ENCODE results near the gene CBX8. TPM values are rescaled to one million over a fixed set of nuclear protein-coding genes. Genes with fewer than 3 reads are reported as not detected.
A peak's percentile ranks its signal among the peaks of the same experiment; 100 is the strongest.

Gene CBX8
- total and polyA plus RNA-seq, 2 of the 13 experiments (the other 11 are each of a cell fraction or from before 2014, with no cell fraction given): 0.34 to 12.6 TPM

- TF ChIP-seq ZXDC (CRISPR knock-in tag; IDR thresholded peaks at IDR 0.05) (peak; percentile 44), ZFX (CRISPR knock-in tag; IDR thresholded peaks at IDR 0.05; ENCODE audit: low read depth) (peak; percentile 100), ZSCAN30 (CRISPR knock-in tag; IDR thresholded peaks at IDR 0.05) (no peak), E2F2 (CRISPR knock-in tag; IDR thresholded peaks at IDR 0.05; ENCODE audit: borderline replicate concordance) (no peak), ARNTL (CRISPR knock-in tag; IDR thresholded peaks at IDR 0.05) (peak; percentile 55; the same call in 1 of the 2 replicates), KDM4B (CRISPR knock-in tag; IDR thresholded peaks at IDR 0.05) (no peak), ZBTB3 (CRISPR knock-in tag; IDR thresholded peaks at IDR 0.05; ENCODE audit: borderline replicate concordance, low read depth) (peak; percentile 72; the same call in 1 of the 2 replicates), ARNT (IDR thresholded peaks at IDR 0.05) (no peak), NR2F2 (IDR thresholded peaks at IDR 0.05; ENCODE audit: borderline replicate concordance, low read depth) (no peak), NFE2L1 (CRISPR knock-in tag; IDR thresholded peaks at IDR 0.05; ENCODE audit: borderline replicate concordance) (no peak), HNRNPUL1 (IDR thresholded peaks at IDR 0.05; ENCODE audit: low read depth, low read length) (no peak), TMF1 (CRISPR knock-in tag; IDR thresholded peaks at IDR 0.05; ENCODE audit: low read depth) (peak; percentile 83; the same call in 1 of the 2 replicates), HNRNPLL (IDR thresholded peaks at IDR 0.05; ENCODE audit: low read depth, low read length, poor library complexity, severe bottlenecking) (peak; percentile 75), NBN (conservative IDR thresholded peaks at IDR 0.05) (no peak), GATAD1 (CRISPR knock-in tag; IDR thresholded peaks at IDR 0.05) (no peak; the same call in 1 of the 2 replicates), MXD4 (CRISPR knock-in tag; IDR thresholded peaks at IDR 0.05) (peak; percentile 89), ZNF143 (CRISPR knock-in tag; IDR thresholded peaks at IDR 0.05) (no peak; the same call in 1 of the 2 replicates), ZNF44 (CRISPR knock-in tag; IDR thresholded peaks at IDR 0.05) (no peak), ZBTB46 (CRISPR knock-in tag; IDR thresholded peaks at IDR 0.05; ENCODE audit: borderline replicate concordance) (peak; percentile 73; the same call in 1 of the 2 replicates), PHF8 (CRISPR knock-in tag; IDR thresholded peaks at IDR 0.05) (peak; percentile 86), HNF1B (CRISPR knock-in tag; IDR thresholded peaks at IDR 0.05) (no peak), ZNF567 (CRISPR knock-in tag; IDR thresholded peaks at IDR 0.05; ENCODE audit: borderline replicate concordance) (peak; percentile 83; the same call in 1 of the 2 replicates), KAT8 (CRISPR knock-in tag; IDR thresholded peaks at IDR 0.05) (peak; percentile 54; the same call in 1 of the 2 replicates)
Observed at GRCh38 chr17:79843816-79844800, 47.2 kb upstream of the CBX8 start (continued).

Data from HepG2 (cell line).